ENCODE results near the gene OR2M3.

GRCh38 chr1:248196965-248197364, at the start of gene OR2M3:
- no peak for TF ChIP-seq POLR2A (IDR thresholded peaks at IDR 0.05)
- TF ChIP-seq CTCF (IDR thresholded peaks at IDR 0.05), result no peak

Measured in uterus (tissue), 2 donors.